ENCODE measurements around the gene SDR42E2. TPM values are rescaled to one million over a fixed set of nuclear protein-coding genes. Genes with fewer than 3 reads are reported as not detected.
"Not testable (repeated sequence)": the region's sequence is repeated elsewhere in the genome, so short reads cannot be mapped to it uniquely, and the experiment has no call there.

Gene SDR42E2
- 0.27 TPM for total RNA-seq

GRCh38 chr16:22161999-22162655, at the start of gene SDR42E2:
TSS of gene SDR42E2 (plus strand) at chr16:22162506. CDS start at chr16:22165583, 3,077 bp downstream.
- DNase-seq (ENCODE audit: low read depth in 2 of 3, low spot score in 2 of 3): peak; percentile 21 to 50 (median 31)

- DNase-seq (ENCODE audit: low read depth in 2 of 3, low spot score in 2 of 3): no peak
These were observed 46.1 kb upstream of the SDR42E2 start for GRCh38 chr16:22116095-22116700.

- DNase-seq (ENCODE audit: low read depth in 2 of 3, low spot score in 2 of 3): no peak
These were observed 44.7 kb upstream of the SDR42E2 start for GRCh38 chr16:22117609-22118008.

GRCh38 chr16:22120440-22120839, 41.9 kb upstream of the SDR42E2 start:
- DNase-seq (ENCODE audit: low read depth in 2 of 3, low spot score in 2 of 3): no peak

- DNase-seq (ENCODE audit: low read depth in 2 of 3, low spot score in 2 of 3): no peak
These were observed 40.1 kb upstream of the SDR42E2 start for GRCh38 chr16:22122239-22122638.

- no peak for DNase-seq (ENCODE audit: low read depth in 2 of 3, low spot score in 2 of 3)
These were observed 39.2 kb upstream of the SDR42E2 start for GRCh38 chr16:22123146-22123545.

- no peak for DNase-seq (ENCODE audit: low read depth in 2 of 3, low spot score in 2 of 3)
These were observed 38.4 kb upstream of the SDR42E2 start for GRCh38 chr16:22123759-22124490.

- no peak for DNase-seq (ENCODE audit: low read depth in 2 of 3, low spot score in 2 of 3)
These were observed 37.6 kb upstream of the SDR42E2 start for GRCh38 chr16:22124583-22125284.

GRCh38 chr16:22126037-22126558, 36.2 kb upstream of the SDR42E2 start:
- DNase-seq (ENCODE audit: low read depth in 2 of 3, low spot score in 2 of 3): no peak

- DNase-seq (ENCODE audit: low read depth in 2 of 3, low spot score in 2 of 3): not testable (repeated sequence)
These were observed 33.8 kb upstream of the SDR42E2 start for GRCh38 chr16:22128537-22128936.

GRCh38 chr16:22130528-22130927, 31.8 kb upstream of the SDR42E2 start:
- no peak for DNase-seq (ENCODE audit: low read depth in 2 of 3, low spot score in 2 of 3)

- DNase-seq (ENCODE audit: low read depth in 2 of 3, low spot score in 2 of 3): no peak
These were observed 29.5 kb upstream of the SDR42E2 start for GRCh38 chr16:22132801-22133200.

- no peak for DNase-seq (ENCODE audit: low read depth in 2 of 3, low spot score in 2 of 3)
These were observed 23.8 kb upstream of the SDR42E2 start for GRCh38 chr16:22138482-22138881.

GRCh38 chr16:22139008-22139407, 23.3 kb upstream of the SDR42E2 start:
- DNase-seq (ENCODE audit: low read depth in 2 of 3, low spot score in 2 of 3): no peak

- no peak for DNase-seq (ENCODE audit: low read depth in 2 of 3, low spot score in 2 of 3)
These were observed 22.6 kb upstream of the SDR42E2 start for GRCh38 chr16:22139732-22140131.

- DNase-seq (ENCODE audit: low read depth in 2 of 3, low spot score in 2 of 3): peak in 1 of 3 donors; percentile 26
These were observed 20.5 kb upstream of the SDR42E2 start for GRCh38 chr16:22141767-22142166.

GRCh38 chr16:22144520-22144919, 17.8 kb upstream of the SDR42E2 start:
- no peak for DNase-seq (ENCODE audit: low read depth in 2 of 3, low spot score in 2 of 3)

GRCh38 chr16:22147853-22148252, 14.5 kb upstream of the SDR42E2 start:
- no peak for DNase-seq (ENCODE audit: low read depth in 2 of 3, low spot score in 2 of 3)

GRCh38 chr16:22151246-22151998, 10.9 kb upstream of the SDR42E2 start:
- DNase-seq (ENCODE audit: low read depth in 2 of 3, low spot score in 2 of 3): no peak

GRCh38 chr16:22152316-22152715, 10.0 kb upstream of the SDR42E2 start:
- DNase-seq (ENCODE audit: low read depth in 2 of 3, low spot score in 2 of 3): no peak
